Measurements from ENCODE around the gene PDLIM5.

PDLIM5 gene

DNA sequence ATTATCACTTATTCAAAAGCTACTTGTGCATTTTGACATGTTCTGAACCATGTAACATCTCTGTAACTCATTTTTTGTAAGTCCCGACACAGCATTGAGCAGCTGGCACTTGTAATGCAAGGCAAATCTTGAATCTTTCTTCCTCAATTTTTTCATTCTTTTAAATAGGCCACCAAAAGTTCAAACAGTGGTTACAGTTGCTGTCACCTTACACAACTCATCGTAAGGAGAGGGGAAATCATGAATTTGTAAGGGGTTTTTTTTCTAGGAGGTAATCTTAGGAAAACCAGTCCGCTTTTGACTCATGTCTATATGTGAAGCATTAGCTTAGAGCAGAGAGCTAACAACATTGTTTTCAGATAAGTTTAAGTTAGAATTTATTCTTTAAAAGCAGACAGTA lies 124.5 kb downstream of the PDLIM5 start:
- TF ChIP-seq, protein P1, sequence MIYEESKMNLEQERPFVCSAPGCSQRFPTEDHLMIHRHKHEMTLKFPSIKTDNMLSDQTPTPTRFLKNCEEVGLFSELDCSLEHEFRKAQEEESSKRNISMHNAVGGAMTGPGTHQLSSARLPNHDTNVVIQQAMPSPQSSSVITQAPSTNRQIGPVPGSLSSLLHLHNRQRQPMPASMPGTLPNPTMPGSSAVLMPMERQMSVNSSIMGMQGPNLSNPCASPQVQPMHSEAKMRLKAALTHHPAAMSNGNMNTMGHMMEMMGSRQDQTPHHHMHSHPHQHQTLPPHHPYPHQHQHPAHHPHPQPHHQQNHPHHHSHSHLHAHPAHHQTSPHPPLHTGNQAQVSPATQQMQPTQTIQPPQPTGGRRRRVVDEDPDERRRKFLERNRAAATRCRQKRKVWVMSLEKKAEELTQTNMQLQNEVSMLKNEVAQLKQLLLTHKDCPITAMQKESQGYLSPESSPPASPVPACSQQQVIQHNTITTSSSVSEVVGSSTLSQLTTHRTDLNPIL (CRISPR knock-in tag; IDR thresholded peaks at IDR 0.05; ENCODE audit: low read depth) = no peak
- TF ChIP-seq ARNTL (CRISPR knock-in tag; IDR thresholded peaks at IDR 0.05; ENCODE audit: borderline replicate concordance, low read depth) (no peak), ZC3H10 (CRISPR knock-in tag; IDR thresholded peaks at IDR 0.05) (no peak), ZFP30 (CRISPR knock-in tag; IDR thresholded peaks at IDR 0.05) (no peak), SNAI2 (CRISPR knock-in tag; IDR thresholded peaks at IDR 0.05) (no peak), ZFP3 (CRISPR knock-in tag; IDR thresholded peaks at IDR 0.05) (no peak), TCF4 (CRISPR knock-in tag; IDR thresholded peaks at IDR 0.05; ENCODE audit: borderline replicate concordance) (no peak), CSDC2 (CRISPR knock-in tag; IDR thresholded peaks at IDR 0.05) (no peak), ZNF70 (CRISPR knock-in tag; IDR thresholded peaks at IDR 0.05) (no peak), TSHZ2 (CRISPR knock-in tag; IDR thresholded peaks at IDR 0.05) (no peak), GLIS3 (CRISPR knock-in tag; IDR thresholded peaks at IDR 0.05) (no peak), PATZ1 (CRISPR knock-in tag; IDR thresholded peaks at IDR 0.05; ENCODE audit: borderline replicate concordance) (no peak), ZNF565 (CRISPR knock-in tag; conservative IDR thresholded peaks at IDR 0.05; ENCODE audit: low read depth) (no peak), PPARA (CRISPR knock-in tag; IDR thresholded peaks at IDR 0.05; ENCODE audit: borderline replicate concordance) (no peak), TOX (CRISPR knock-in tag; IDR thresholded peaks at IDR 0.05; ENCODE audit: borderline replicate concordance) (no peak), RARB (CRISPR knock-in tag; IDR thresholded peaks at IDR 0.05) (no peak), ZNF8 (CRISPR knock-in tag; IDR thresholded peaks at IDR 0.05) (no peak)
- TF ChIP-seq, protein P2, sequence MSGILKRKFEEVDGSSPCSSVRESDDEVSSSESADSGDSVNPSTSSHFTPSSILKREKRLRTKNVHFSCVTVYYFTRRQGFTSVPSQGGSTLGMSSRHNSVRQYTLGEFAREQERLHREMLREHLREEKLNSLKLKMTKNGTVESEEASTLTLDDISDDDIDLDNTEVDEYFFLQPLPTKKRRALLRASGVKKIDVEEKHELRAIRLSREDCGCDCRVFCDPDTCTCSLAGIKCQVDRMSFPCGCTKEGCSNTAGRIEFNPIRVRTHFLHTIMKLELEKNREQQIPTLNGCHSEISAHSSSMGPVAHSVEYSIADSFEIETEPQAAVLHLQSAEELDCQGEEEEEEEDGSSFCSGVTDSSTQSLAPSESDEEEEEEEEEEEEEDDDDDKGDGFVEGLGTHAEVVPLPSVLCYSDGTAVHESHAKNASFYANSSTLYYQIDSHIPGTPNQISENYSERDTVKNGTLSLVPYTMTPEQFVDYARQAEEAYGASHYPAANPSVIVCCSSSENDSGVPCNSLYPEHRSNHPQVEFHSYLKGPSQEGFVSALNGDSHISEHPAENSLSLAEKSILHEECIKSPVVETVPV (CRISPR knock-in tag; IDR thresholded peaks at IDR 0.05) = no peak
- no peak; the same call in 2 of the 3 replicates for ATAC-seq

DNA sequence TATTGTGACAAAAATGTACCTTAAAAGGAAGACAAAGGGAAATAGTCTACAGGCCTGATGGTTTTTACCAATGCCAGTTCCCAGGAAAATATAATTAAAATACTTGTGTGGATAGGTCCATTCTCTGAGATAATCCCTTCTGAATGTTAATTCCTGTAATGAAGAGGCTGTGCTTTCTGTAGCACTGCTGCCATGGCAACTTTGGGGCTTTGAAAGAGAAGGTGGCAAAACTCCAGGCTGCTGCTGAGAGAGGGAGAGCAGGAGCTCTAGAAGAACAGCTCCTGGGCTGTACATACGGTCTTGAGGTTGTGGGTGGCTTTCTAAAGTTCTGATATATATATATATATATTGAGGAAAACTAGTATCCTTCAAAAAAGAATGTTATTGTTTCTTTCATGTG lies 125.4 kb downstream of the PDLIM5 start:
- peak; percentile 93 for ATAC-seq
- peak; percentile 89 for TF ChIP-seq ISL1 (CRISPR knock-in tag; IDR thresholded peaks at IDR 0.05)
- TF ChIP-seq CSDC2 (CRISPR knock-in tag; IDR thresholded peaks at IDR 0.05) = 0 out of 2 replicates have a peak, but pooled peaks have one; percentile 18
- TF ChIP-seq ZC3H10 (CRISPR knock-in tag; IDR thresholded peaks at IDR 0.05) = no peak
- no peak for TF ChIP-seq RARB (CRISPR knock-in tag; IDR thresholded peaks at IDR 0.05)
- TF ChIP-seq ZNF70 (CRISPR knock-in tag; IDR thresholded peaks at IDR 0.05) = no peak
- no peak for TF ChIP-seq PATZ1 (CRISPR knock-in tag; IDR thresholded peaks at IDR 0.05; ENCODE audit: borderline replicate concordance)

GRCh38 chr4:94578195-94578594 lies 126.5 kb downstream of the PDLIM5 start:
- no peak for TF ChIP-seq ZC3H10 (CRISPR knock-in tag; IDR thresholded peaks at IDR 0.05)
- no peak for TF ChIP-seq RARB (CRISPR knock-in tag; IDR thresholded peaks at IDR 0.05)
- no peak for TF ChIP-seq GLIS3 (CRISPR knock-in tag; IDR thresholded peaks at IDR 0.05)
- TF ChIP-seq SNAI2 (CRISPR knock-in tag; IDR thresholded peaks at IDR 0.05) = no peak
- TF ChIP-seq ZFP3 (CRISPR knock-in tag; IDR thresholded peaks at IDR 0.05) = no peak
- TF ChIP-seq ZNF8 (CRISPR knock-in tag; IDR thresholded peaks at IDR 0.05) = no peak
- no peak for TF ChIP-seq CSDC2 (CRISPR knock-in tag; IDR thresholded peaks at IDR 0.05)
- no peak for TF ChIP-seq ZNF565 (CRISPR knock-in tag; conservative IDR thresholded peaks at IDR 0.05; ENCODE audit: low read depth)
- TF ChIP-seq ZFP30 (CRISPR knock-in tag; IDR thresholded peaks at IDR 0.05) = no peak
- no peak for TF ChIP-seq TSHZ2 (CRISPR knock-in tag; IDR thresholded peaks at IDR 0.05)
- TF ChIP-seq ESRRG (CRISPR knock-in tag; IDR thresholded peaks at IDR 0.05) = no peak
- ATAC-seq = peak; percentile 24; the same call in 2 of the 3 replicates

Measured in SK-N-SH treated with all-trans-retinoic acid at 6 μM for 48 hours (cell line).